Measurements from ENCODE around the gene HHEX.

Gene HHEX

DNA sequence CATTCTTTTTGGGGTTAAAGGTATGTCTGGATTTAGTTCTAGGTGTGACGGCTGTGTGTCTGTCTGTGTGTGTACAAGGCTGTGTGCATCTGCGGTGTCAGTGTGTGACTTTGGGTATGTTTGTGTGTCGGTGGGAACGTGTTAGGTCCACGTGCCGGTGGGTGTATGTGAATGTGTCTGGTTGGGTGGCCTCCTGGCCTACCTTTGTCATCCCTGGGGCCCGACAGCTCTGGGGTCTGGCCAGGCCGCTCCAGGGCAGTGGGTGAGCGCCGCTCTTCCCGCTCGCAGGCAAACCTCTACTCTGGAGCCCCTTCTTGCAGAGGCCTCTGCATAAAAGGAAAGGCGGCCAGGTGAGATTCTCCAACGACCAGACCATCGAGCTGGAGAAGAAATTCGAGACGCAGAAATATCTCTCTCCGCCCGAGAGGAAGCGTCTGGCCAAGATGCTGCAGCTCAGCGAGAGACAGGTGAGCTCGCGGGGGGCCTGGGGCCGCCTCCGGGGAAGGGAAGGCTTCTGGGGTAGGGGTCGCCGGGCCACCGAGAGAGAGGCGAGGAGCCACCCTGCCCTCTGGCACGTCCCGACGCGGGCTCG, 2.4 kb downstream of the HHEX start:
- ATAC-seq: no peak
- no peak for TF ChIP-seq ESRRG (CRISPR knock-in tag; IDR thresholded peaks at IDR 0.05)
- no peak for TF ChIP-seq ZFP30 (CRISPR knock-in tag; IDR thresholded peaks at IDR 0.05)
- no peak for TF ChIP-seq RARB (CRISPR knock-in tag; IDR thresholded peaks at IDR 0.05)
- TF ChIP-seq ZFP3 (CRISPR knock-in tag; IDR thresholded peaks at IDR 0.05): no peak
- no peak for TF ChIP-seq CREB5 (CRISPR knock-in tag; IDR thresholded peaks at IDR 0.05; ENCODE audit: low read depth)
- no peak for TF ChIP-seq ZNF565 (CRISPR knock-in tag; conservative IDR thresholded peaks at IDR 0.05; ENCODE audit: low read depth)
- TF ChIP-seq BACH2 (CRISPR knock-in tag; IDR thresholded peaks at IDR 0.05; ENCODE audit: borderline replicate concordance): no peak

DNA sequence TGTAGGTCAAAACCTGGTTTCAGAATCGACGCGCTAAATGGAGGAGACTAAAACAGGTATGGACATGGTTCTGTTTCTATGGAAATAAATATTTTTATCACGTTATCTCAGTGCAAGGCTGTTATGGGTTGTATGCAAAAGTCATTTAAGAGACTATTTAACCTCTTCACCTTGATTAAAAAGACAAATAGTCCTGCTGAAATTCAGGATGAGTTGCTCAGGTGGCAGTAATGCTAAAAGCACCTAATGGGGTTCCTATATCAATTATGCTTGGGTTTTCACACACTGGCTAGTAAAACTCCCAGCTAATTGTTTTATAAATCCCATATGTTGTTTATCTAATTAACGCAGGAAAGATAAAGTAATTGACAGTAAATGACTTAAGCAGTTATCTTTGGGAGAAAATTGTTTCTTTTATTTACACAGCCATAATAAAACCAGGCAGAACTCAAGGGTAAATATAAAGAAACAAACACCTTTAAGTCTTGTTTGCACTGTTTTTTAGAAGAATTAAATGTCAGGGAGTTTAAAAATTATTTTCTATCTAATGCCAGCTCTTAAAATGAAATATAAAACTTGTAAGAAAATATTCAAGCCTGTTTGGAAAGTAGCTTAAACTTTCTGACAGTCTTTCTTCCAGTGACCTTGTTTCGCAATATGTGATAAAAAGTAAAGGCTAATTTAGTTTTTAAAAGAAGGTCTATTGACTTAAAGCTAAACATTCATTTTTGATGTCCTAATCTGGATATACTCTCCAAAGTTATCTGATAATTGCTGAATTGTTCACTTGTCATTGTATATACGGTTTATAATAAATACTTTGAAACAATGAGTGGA, 3.2 kb downstream of the HHEX start:
- no peak for ATAC-seq
- TF ChIP-seq TCF4 (CRISPR knock-in tag; IDR thresholded peaks at IDR 0.05; ENCODE audit: borderline replicate concordance) (peak; percentile 73), ESRRG (CRISPR knock-in tag; IDR thresholded peaks at IDR 0.05) (no peak)

- ATAC-seq: no peak
- TF ChIP-seq ZNF70 (CRISPR knock-in tag; IDR thresholded peaks at IDR 0.05) (no peak), ZFP3 (CRISPR knock-in tag; IDR thresholded peaks at IDR 0.05) (no peak)
Observed at GRCh38 chr10:92693534-92693893, 3.8 kb downstream of the HHEX start.

- peak; percentile 64 for ATAC-seq
- TF ChIP-seq ZNF565 (CRISPR knock-in tag; conservative IDR thresholded peaks at IDR 0.05; ENCODE audit: low read depth) (no peak), OSR1 (CRISPR knock-in tag; IDR thresholded peaks at IDR 0.05) (no peak), SNAI2 (CRISPR knock-in tag; IDR thresholded peaks at IDR 0.05) (no peak), ARNTL (CRISPR knock-in tag; IDR thresholded peaks at IDR 0.05; ENCODE audit: borderline replicate concordance, low read depth) (no peak), GLIS3 (CRISPR knock-in tag; IDR thresholded peaks at IDR 0.05) (no peak), BACH2 (CRISPR knock-in tag; IDR thresholded peaks at IDR 0.05; ENCODE audit: borderline replicate concordance) (no peak), ZFP3 (CRISPR knock-in tag; IDR thresholded peaks at IDR 0.05) (no peak), ZNF8 (CRISPR knock-in tag; IDR thresholded peaks at IDR 0.05) (no peak), ISL1 (CRISPR knock-in tag; IDR thresholded peaks at IDR 0.05) (no peak)
Observed at GRCh38 chr10:92695679-92696605, 6.2 kb downstream of the HHEX start.

- ATAC-seq: no peak
- no peak for TF ChIP-seq ZFP30 (CRISPR knock-in tag; IDR thresholded peaks at IDR 0.05)
- no peak for TF ChIP-seq ZNF8 (CRISPR knock-in tag; IDR thresholded peaks at IDR 0.05)
- TF ChIP-seq ZC3H10 (CRISPR knock-in tag; IDR thresholded peaks at IDR 0.05): no peak
- TF ChIP-seq, protein P1, sequence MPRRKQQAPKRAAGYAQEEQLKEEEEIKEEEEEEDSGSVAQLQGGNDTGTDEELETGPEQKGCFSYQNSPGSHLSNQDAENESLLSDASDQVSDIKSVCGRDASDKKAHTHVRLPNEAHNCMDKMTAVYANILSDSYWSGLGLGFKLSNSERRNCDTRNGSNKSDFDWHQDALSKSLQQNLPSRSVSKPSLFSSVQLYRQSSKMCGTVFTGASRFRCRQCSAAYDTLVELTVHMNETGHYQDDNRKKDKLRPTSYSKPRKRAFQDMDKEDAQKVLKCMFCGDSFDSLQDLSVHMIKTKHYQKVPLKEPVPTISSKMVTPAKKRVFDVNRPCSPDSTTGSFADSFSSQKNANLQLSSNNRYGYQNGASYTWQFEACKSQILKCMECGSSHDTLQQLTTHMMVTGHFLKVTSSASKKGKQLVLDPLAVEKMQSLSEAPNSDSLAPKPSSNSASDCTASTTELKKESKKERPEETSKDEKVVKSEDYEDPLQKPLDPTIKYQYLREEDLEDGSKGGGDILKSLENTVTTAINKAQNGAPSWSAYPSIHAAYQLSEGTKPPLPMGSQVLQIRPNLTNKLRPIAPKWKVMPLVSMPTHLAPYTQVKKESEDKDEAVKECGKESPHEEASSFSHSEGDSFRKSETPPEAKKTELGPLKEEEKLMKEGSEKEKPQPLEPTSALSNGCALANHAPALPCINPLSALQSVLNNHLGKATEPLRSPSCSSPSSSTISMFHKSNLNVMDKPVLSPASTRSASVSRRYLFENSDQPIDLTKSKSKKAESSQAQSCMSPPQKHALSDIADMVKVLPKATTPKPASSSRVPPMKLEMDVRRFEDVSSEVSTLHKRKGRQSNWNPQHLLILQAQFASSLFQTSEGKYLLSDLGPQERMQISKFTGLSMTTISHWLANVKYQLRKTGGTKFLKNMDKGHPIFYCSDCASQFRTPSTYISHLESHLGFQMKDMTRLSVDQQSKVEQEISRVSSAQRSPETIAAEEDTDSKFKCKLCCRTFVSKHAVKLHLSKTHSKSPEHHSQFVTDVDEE (CRISPR knock-in tag; IDR thresholded peaks at IDR 0.05): no peak
- no peak for TF ChIP-seq TCF4 (CRISPR knock-in tag; IDR thresholded peaks at IDR 0.05; ENCODE audit: borderline replicate concordance)
- TF ChIP-seq RARB (CRISPR knock-in tag; IDR thresholded peaks at IDR 0.05): no peak
- no peak for TF ChIP-seq SNAI2 (CRISPR knock-in tag; IDR thresholded peaks at IDR 0.05)
- TF ChIP-seq, protein P2, sequence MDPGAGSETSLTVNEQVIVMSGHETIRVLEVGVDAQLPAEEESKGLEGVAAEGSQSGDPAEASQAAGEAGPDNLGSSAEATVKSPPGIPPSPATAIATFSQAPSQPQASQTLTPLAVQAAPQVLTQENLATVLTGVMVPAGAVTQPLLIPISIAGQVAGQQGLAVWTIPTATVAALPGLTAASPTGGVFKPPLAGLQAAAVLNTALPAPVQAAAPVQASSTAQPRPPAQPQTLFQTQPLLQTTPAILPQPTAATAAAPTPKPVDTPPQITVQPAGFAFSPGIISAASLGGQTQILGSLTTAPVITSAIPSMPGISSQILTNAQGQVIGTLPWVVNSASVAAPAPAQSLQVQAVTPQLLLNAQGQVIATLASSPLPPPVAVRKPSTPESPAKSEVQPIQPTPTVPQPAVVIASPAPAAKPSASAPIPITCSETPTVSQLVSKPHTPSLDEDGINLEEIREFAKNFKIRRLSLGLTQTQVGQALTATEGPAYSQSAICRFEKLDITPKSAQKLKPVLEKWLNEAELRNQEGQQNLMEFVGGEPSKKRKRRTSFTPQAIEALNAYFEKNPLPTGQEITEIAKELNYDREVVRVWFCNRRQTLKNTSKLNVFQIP (CRISPR knock-in tag; IDR thresholded peaks at IDR 0.05; ENCODE audit: borderline replicate concordance, low read depth): no peak
- no peak for TF ChIP-seq ARNTL (CRISPR knock-in tag; IDR thresholded peaks at IDR 0.05; ENCODE audit: borderline replicate concordance, low read depth)
- no peak for TF ChIP-seq ISL1 (CRISPR knock-in tag; IDR thresholded peaks at IDR 0.05)
- no peak for TF ChIP-seq ZNF70 (CRISPR knock-in tag; IDR thresholded peaks at IDR 0.05)
- no peak for TF ChIP-seq BACH2 (CRISPR knock-in tag; IDR thresholded peaks at IDR 0.05; ENCODE audit: borderline replicate concordance)
- no peak for TF ChIP-seq CREB5 (CRISPR knock-in tag; IDR thresholded peaks at IDR 0.05; ENCODE audit: low read depth)
- TF ChIP-seq, protein P3, sequence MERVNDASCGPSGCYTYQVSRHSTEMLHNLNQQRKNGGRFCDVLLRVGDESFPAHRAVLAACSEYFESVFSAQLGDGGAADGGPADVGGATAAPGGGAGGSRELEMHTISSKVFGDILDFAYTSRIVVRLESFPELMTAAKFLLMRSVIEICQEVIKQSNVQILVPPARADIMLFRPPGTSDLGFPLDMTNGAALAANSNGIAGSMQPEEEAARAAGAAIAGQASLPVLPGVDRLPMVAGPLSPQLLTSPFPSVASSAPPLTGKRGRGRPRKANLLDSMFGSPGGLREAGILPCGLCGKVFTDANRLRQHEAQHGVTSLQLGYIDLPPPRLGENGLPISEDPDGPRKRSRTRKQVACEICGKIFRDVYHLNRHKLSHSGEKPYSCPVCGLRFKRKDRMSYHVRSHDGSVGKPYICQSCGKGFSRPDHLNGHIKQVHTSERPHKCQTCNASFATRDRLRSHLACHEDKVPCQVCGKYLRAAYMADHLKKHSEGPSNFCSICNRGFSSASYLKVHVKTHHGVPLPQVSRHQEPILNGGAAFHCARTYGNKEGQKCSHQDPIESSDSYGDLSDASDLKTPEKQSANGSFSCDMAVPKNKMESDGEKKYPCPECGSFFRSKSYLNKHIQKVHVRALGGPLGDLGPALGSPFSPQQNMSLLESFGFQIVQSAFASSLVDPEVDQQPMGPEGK (CRISPR knock-in tag; IDR thresholded peaks at IDR 0.05; ENCODE audit: borderline replicate concordance): no peak
- no peak for TF ChIP-seq GLIS3 (CRISPR knock-in tag; IDR thresholded peaks at IDR 0.05)
Observed at GRCh38 chr10:92696606-92697383, 7.0 kb downstream of the HHEX start.
